H9 (cell line): ENCODE results near the gene ADAMTS17. TPM values are rescaled to one million over a fixed set of nuclear protein-coding genes. Genes with fewer than 3 reads are reported as not detected.

Source experiments
- DNase-seq: peaks from one replicate; pipeline ENCODE4 v3.0.0-alpha.2; 2017
- H2AFZ ChIP-seq: one replicate; pipeline ENCODE4 v1.6.1; 2013; ENCODE audit warnings: mild to moderate bottlenecking, low read length, control low read depth, moderate library complexity
- H2AK5ac ChIP-seq: 2 replicates; pipeline ENCODE4 v1.6.1; 2013; ENCODE audit warnings: low read length, control low read depth, mixed read lengths; ENCODE audit not compliant: insufficient read length
- H2BK120ac ChIP-seq: one replicate; pipeline ENCODE4 v1.6.1; 2013; ENCODE audit warnings: low read depth, mild to moderate bottlenecking, low read length, control low read depth, inconsistent platforms; ENCODE audit not compliant: poor library complexity, severe bottlenecking
- H2BK12ac ChIP-seq: 2 replicates; pipeline ENCODE4 v1.6.1; 2013; ENCODE audit warnings: low read length, control low read depth, mixed read lengths, low read depth; ENCODE audit not compliant: insufficient read length
- H2BK15ac ChIP-seq: 2 replicates; pipeline ENCODE4 v1.6.1; 2013; ENCODE audit warnings: low read depth, low read length, control low read depth
- H2BK20ac ChIP-seq: one replicate; pipeline ENCODE4 v1.6.1; 2013; ENCODE audit warnings: low read depth, mild to moderate bottlenecking, low read length, control low read depth, inconsistent platforms; ENCODE audit not compliant: poor library complexity, severe bottlenecking
- H2BK5ac ChIP-seq: 2 replicates; pipeline ENCODE4 v1.6.1; 2013; ENCODE audit warnings: low read length, control low read depth, mixed read lengths; ENCODE audit not compliant: insufficient read length
- H3K14ac ChIP-seq: 2 replicates; pipeline ENCODE4 v1.6.1; 2013; ENCODE audit warnings: low read length, control low read depth; ENCODE audit not compliant: insufficient read depth
- H3K18ac ChIP-seq: 2 replicates; pipeline ENCODE4 v1.6.1; 2013; ENCODE audit warnings: low read depth, mild to moderate bottlenecking, mixed read lengths, low read length, control low read depth; ENCODE audit not compliant: insufficient read length
- H3K23ac ChIP-seq: 2 replicates; pipeline ENCODE4 v1.6.1; 2013; ENCODE audit warnings: low read length, control low read depth, mixed read lengths, low read depth; ENCODE audit not compliant: insufficient read length
- H3K23me2 ChIP-seq: 2 replicates; pipeline ENCODE4 v1.6.1; 2013; ENCODE audit warnings: low read depth, mild to moderate bottlenecking, mixed read lengths, low read length, control low read depth; ENCODE audit not compliant: insufficient read length, poor library complexity, severe bottlenecking
- H3K27ac ChIP-seq: 2 replicates; pipeline ENCODE4 v1.5.1; 2013; ENCODE audit warnings: low read length, control low read depth, mixed read lengths, low read depth; ENCODE audit not compliant: insufficient read length
- H3K27me3 ChIP-seq: 2 replicates; pipeline ENCODE4 v1.6.1; 2013; ENCODE audit warnings: low read length, control low read depth, inconsistent platforms; ENCODE audit not compliant: insufficient read depth
- H3K4ac ChIP-seq: 2 replicates; pipeline ENCODE4 v1.6.1; 2013; ENCODE audit warnings: low read depth, mild to moderate bottlenecking, control low read depth, inconsistent platforms, low read length, moderate library complexity
- H3K4me1 ChIP-seq: 2 replicates; pipeline ENCODE4 v1.6.1; 2013; ENCODE audit warnings: low read length, control low read depth, inconsistent platforms; ENCODE audit not compliant: insufficient read depth
- H3K4me2 ChIP-seq: 2 replicates; pipeline ENCODE4 v1.6.1; 2013; ENCODE audit warnings: low read length, control low read depth, mixed read lengths; ENCODE audit not compliant: insufficient read length, insufficient read depth
- H3K56ac ChIP-seq: 2 replicates; pipeline ENCODE4 v1.6.1; 2013; ENCODE audit warnings: low read depth, mild to moderate bottlenecking, mixed read lengths, low read length, control low read depth; ENCODE audit not compliant: insufficient read length
- H3K79me1 ChIP-seq: 2 replicates; pipeline ENCODE4 v1.6.1; 2013; ENCODE audit warnings: low read depth, mild to moderate bottlenecking, moderate library complexity, low read length, control low read depth, inconsistent platforms; ENCODE audit not compliant: insufficient read depth, poor library complexity, severe bottlenecking
- H3K79me2 ChIP-seq: 2 replicates; pipeline ENCODE4 v1.6.1; 2013; ENCODE audit warnings: low read length, control low read depth, inconsistent platforms; ENCODE audit not compliant: insufficient read depth
- H3K9ac ChIP-seq: 2 replicates; pipeline ENCODE4 v1.6.1; 2013; ENCODE audit warnings: low read length, control low read depth, mixed read lengths; ENCODE audit not compliant: insufficient read length; ENCODE audit errors: extremely low read depth
- H3K9me3 ChIP-seq: one replicate; pipeline ENCODE4 v1.6.1; 2013; ENCODE audit warnings: low read depth, low read length, inconsistent platforms; ENCODE audit not compliant: control insufficient read depth
- H3T11ph ChIP-seq: one replicate; pipeline ENCODE4 v1.6.1; 2013; ENCODE audit warnings: mild to moderate bottlenecking, low read length, control low read depth, inconsistent platforms
- H4K20me1 ChIP-seq: one replicate; pipeline ENCODE4 v1.6.1; 2013; ENCODE audit not compliant: control insufficient read depth, insufficient read length, insufficient read depth
- H4K5ac ChIP-seq: 2 replicates; pipeline ENCODE4 v1.6.1; 2013; ENCODE audit warnings: low read depth, mild to moderate bottlenecking, mixed read lengths, low read length, control low read depth; ENCODE audit not compliant: insufficient read length
- H4K8ac ChIP-seq: replicated peaks from 2 replicates; pipeline ENCODE4 v1.6.1; 2013; ENCODE audit warnings: low read length, control low read depth, mixed read lengths, low read depth; ENCODE audit not compliant: insufficient read length
- H4K91ac ChIP-seq: 2 replicates; pipeline ENCODE4 v1.6.1; 2013; ENCODE audit warnings: low read depth, mild to moderate bottlenecking, moderate library complexity, mixed read lengths, low read length, control low read depth; ENCODE audit not compliant: insufficient read length
- H3K27ac Mint-ChIP-seq, 3 experiments: 2 replicates in 2 of 3; 3 replicates in 1 of 3; pipeline ENCODE4 v1.8.0; 2020 to 2021; ENCODE audit warnings: mixed read lengths in 3 of 3, mild to moderate bottlenecking in 1 of 3, moderate library complexity in 1 of 3
- H3K27me3 Mint-ChIP-seq: 2 replicates; pipeline ENCODE4 v1.8.0; 2021; ENCODE audit warnings: low read depth, mild to moderate bottlenecking, moderate library complexity, mixed read lengths
- H3K36me3 Mint-ChIP-seq, 3 experiments: 2 replicates in 2 of 3; 3 replicates in 1 of 3; pipeline ENCODE4 v1.8.0; 2020 to 2021; ENCODE audit warnings: low read depth in 3 of 3, mixed read lengths in 3 of 3; ENCODE audit not compliant: insufficient read depth in 1 of 3
- H3K4me1 Mint-ChIP-seq, 2 experiments: 2 replicates each; pipeline ENCODE4 v1.8.0; 2020; ENCODE audit warnings: mixed read lengths in 2 of 2
- H3K4me3 Mint-ChIP-seq, 2 experiments: 2 replicates in 1 of 2; 3 replicates in 1 of 2; pipeline ENCODE4 v1.8.0; 2020 to 2021; ENCODE audit warnings: mild to moderate bottlenecking in 2 of 2, mixed read lengths in 2 of 2, moderate library complexity in 1 of 2
- H3K9me3 Mint-ChIP-seq, 2 experiments: 2 replicates in 1 of 2; 3 replicates in 1 of 2; pipeline ENCODE4 v1.8.0; 2020; ENCODE audit warnings: mild to moderate bottlenecking in 2 of 2, mixed read lengths in 2 of 2, moderate library complexity in 1 of 2
- WGBS: extraction: QIAGEN DNeasy Blood & Tissue Kit; methylation state at CpG from one replicate; pipeline ENCODE4 v1.1.7; 2013; ENCODE audit warnings: missing lambda C conversion rate, low lambda C conversion rate, mixed read lengths; ENCODE audit not compliant: insufficient read length; ENCODE audit errors: extremely low coverage; 5-methylcytosine and 5-hydroxymethylcytosine counted together
- total RNA-seq: library from RNA; stranded (reverse); gene quantifications from 2 replicates; pipeline ENCODE4 v1.2.1, GENCODE V29; 2021
- TF ChIP-seq, protein P1 (sequence below): fragments of 200-600 bp; sonication (generic); conservative IDR thresholded peaks from 3 replicates; pipeline ENCODE4 v1.8.0; 2021; ENCODE audit warnings: antibody characterized with exemption, mild to moderate bottlenecking

Gene ADAMTS17
- total RNA-seq, 1 experiment from 2014 or later, result 2.9 TPM

DNA sequence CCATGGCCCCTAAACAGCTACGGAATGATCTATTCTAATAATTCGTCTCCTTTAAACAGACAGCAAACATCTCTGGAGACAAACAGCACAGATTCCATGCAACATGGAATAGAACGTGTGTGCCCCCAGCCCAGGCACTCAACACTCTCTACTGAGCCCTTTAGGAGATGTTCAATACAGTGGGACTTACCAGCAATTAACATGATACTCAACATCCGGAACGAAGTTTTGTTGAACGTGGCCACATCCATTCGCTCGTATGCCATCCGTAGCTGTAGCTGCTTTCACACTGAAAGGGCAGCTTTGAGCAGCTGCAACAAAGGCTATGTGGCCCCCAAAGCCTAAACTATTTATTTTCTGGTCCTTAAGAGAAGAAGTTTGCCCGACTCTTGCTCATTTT lies 3.5 kb downstream of the ADAMTS17 start:
- Histone ChIP-seq H2BK12ac (no peak overlapping the region), H4K5ac (no peak overlapping the region), H3K9me3 (no peaks in the 10 kb centered on the region), H4K20me1 (peaks cover 6% of the 10 kb centered on the region), H3K4me2 (no peak overlapping the region), H3K9ac (no peak overlapping the region), H3K4ac (no peak overlapping the region), H3K27me3 (peaks cover 14% of the 10 kb centered on the region; the same call in 1 of the 2 replicates), H2BK5ac (no peak overlapping the region), H3K14ac (no peak overlapping the region), H2AFZ (no peak overlapping the region), H3K18ac (no peak overlapping the region), H4K8ac (no peak overlapping the region), H3T11ph (no peak overlapping the region), H3K79me2 (no peaks in the 10 kb centered on the region), H2BK20ac (no peak overlapping the region), H2BK120ac (no peak overlapping the region), H2BK15ac (no peak overlapping the region), H4K91ac (no peak overlapping the region), H3K4me1 (0 out of 2 replicates have a peak, but pooled peaks cover 2% of the 10 kb centered on the region), H3K23ac (no peak overlapping the region), H3K23me2 (no peaks in the 10 kb centered on the region), H2AK5ac (no peak overlapping the region), H3K79me1 (no peaks in the 10 kb centered on the region), H3K27ac (no peak overlapping the region), H3K56ac (no peak overlapping the region)
- Mint-ChIP-seq H3K4me3 (0 out of 5 replicates have a peak overlapping the region, but pooled peaks of 1 of the 2 experiments have one; percentile 2), H3K36me3 (no peaks in the 10 kb centered on the region), H3K4me1 (peaks cover 28 to 31% of the 10 kb centered on the region in 2 experiments), H3K9me3 (peaks cover 0 to 2% of the 10 kb centered on the region in 2 experiments; a peak in 1 of 5 replicates), H3K27me3 (peaks cover 46% of the 10 kb centered on the region), H3K27ac (peak overlapping the region in 1 of 3 experiments; percentile 4; a peak in 1 of 7 replicates)
- TF ChIP-seq, protein P1, sequence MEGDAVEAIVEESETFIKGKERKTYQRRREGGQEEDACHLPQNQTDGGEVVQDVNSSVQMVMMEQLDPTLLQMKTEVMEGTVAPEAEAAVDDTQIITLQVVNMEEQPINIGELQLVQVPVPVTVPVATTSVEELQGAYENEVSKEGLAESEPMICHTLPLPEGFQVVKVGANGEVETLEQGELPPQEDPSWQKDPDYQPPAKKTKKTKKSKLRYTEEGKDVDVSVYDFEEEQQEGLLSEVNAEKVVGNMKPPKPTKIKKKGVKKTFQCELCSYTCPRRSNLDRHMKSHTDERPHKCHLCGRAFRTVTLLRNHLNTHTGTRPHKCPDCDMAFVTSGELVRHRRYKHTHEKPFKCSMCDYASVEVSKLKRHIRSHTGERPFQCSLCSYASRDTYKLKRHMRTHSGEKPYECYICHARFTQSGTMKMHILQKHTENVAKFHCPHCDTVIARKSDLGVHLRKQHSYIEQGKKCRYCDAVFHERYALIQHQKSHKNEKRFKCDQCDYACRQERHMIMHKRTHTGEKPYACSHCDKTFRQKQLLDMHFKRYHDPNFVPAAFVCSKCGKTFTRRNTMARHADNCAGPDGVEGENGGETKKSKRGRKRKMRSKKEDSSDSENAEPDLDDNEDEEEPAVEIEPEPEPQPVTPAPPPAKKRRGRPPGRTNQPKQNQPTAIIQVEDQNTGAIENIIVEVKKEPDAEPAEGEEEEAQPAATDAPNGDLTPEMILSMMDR, result no peak
- no CpG with 5 or more reads among the region's 10 CpGs for WGBS
- no peak for DNase-seq
